Astrocyte of the spinal cord (primary cell): ENCODE measurements around the gene MRPL22.
A peak's percentile ranks its signal among the peaks of the same experiment; 100 is the strongest.
"Not testable (repeated sequence)": the region's sequence is repeated elsewhere in the genome, so short reads cannot be mapped to it uniquely, and the experiment has no call there.

ENCODE experiments used
- DNase-seq: peaks from one replicate; pipeline ENCODE4 v3.0.0; 2011; ENCODE audit warnings: low read depth, low spot score
- H3K4me3 ChIP-seq: 2 replicates; pipeline ENCODE4 v1.5.1; 2011; ENCODE audit warnings: low read depth, mild to moderate bottlenecking, low read length, moderate library complexity
- CTCF ChIP-seq: IDR thresholded peaks from 2 replicates; pipeline ENCODE4 v1.5.1; 2012; ENCODE audit warnings: low read depth, mild to moderate bottlenecking, low read length, inconsistent platforms
- in situ Hi-C: cut with HindIII; loops from 2 replicates; pipeline ENCODE4 v1.10.0; 2017; ENCODE audit warnings: low sequenced_read_pairs

MRPL22 gene

GRCh38 chr5:154968953-154969352 is 28.1 kb downstream of the MRPL22 start:
- in situ Hi-C loops: no loop called here
- TF ChIP-seq CTCF: no peak
- DNase-seq: no peak
- H3K4me3 ChIP-seq: no peak overlapping the region

GRCh38 chr5:154970759-154971158 is 29.9 kb downstream of the MRPL22 start:
- no peak overlapping the region for H3K4me3 ChIP-seq
- in situ Hi-C loops: no loop called here
- peak; percentile 35 for DNase-seq
- no peak for TF ChIP-seq CTCF

- DNase-seq: peak; percentile 9
- no peak for TF ChIP-seq CTCF
- H3K4me3 ChIP-seq: no peak overlapping the region
- in situ Hi-C loops: no loop called here
These were observed 30.6 kb downstream of the MRPL22 start for GRCh38 chr5:154971501-154971900.

GRCh38 chr5:154972476-154973080 is 31.7 kb downstream of the MRPL22 start:
- TF ChIP-seq CTCF: peak; percentile 76
- no peak overlapping the region for H3K4me3 ChIP-seq
- in situ Hi-C loops: no loop called here
- peak; percentile 44 for DNase-seq

- DNase-seq, in situ Hi-C loops, H3K4me3 ChIP-seq: not testable (repeated sequence)
These were observed 35.2 kb downstream of the MRPL22 start for GRCh38 chr5:154976082-154976481.

- no peak for TF ChIP-seq CTCF
- no peak overlapping the region for H3K4me3 ChIP-seq
- peak; percentile 8 for DNase-seq
- in situ Hi-C loops: no loop called here
These were observed 36.5 kb downstream of the MRPL22 start for GRCh38 chr5:154977409-154977808.

- not testable (repeated sequence) for DNase-seq, H3K4me3 ChIP-seq
These were observed 37.4 kb downstream of the MRPL22 start for GRCh38 chr5:154978294-154978693.

More at GRCh38 chr5:154978294-154978693, 37.4 kb downstream of the MRPL22 start:
- in situ Hi-C loops: not testable (repeated sequence)
